ENCODE data around the gene ANAPC2.

Gene ANAPC2

DNA sequence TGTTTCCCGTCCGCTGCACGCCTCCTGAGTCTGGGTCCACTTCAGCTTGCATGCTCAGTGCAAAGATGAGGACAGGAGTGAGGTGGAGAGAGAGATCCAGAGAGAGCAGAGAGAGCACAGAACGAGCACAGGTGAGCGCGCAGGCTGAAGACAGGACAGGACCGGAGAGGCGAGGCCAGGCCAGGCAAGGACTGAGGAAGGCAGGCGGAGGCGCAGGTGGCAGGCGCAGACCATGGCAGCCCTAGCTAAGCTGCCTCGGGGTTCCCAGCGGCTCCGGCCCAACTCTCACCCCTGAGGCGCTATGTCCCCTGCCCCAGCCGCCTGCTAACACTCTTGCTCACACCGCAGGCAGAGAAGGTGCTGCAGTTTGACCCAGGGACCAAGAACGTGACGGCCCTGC lies 39.7 kb downstream of the ANAPC2 start:
- Histone ChIP-seq H3K27me3 (replicated peaks) (no peaks in the 10 kb centered on the region), H3K4me3 (ENCODE audit: low read depth, low read length) (no peak overlapping the region), H3K27ac (no peak overlapping the region), H3K36me3 (replicated peaks) (no peaks in the 10 kb centered on the region)
- DNase-seq = no peak
- in situ Hi-C loops (cut with HindIII; ENCODE audit: low pct_ligation_motif_present, low sequenced_read_pairs) = no loop called here
- TF ChIP-seq, protein P1, sequence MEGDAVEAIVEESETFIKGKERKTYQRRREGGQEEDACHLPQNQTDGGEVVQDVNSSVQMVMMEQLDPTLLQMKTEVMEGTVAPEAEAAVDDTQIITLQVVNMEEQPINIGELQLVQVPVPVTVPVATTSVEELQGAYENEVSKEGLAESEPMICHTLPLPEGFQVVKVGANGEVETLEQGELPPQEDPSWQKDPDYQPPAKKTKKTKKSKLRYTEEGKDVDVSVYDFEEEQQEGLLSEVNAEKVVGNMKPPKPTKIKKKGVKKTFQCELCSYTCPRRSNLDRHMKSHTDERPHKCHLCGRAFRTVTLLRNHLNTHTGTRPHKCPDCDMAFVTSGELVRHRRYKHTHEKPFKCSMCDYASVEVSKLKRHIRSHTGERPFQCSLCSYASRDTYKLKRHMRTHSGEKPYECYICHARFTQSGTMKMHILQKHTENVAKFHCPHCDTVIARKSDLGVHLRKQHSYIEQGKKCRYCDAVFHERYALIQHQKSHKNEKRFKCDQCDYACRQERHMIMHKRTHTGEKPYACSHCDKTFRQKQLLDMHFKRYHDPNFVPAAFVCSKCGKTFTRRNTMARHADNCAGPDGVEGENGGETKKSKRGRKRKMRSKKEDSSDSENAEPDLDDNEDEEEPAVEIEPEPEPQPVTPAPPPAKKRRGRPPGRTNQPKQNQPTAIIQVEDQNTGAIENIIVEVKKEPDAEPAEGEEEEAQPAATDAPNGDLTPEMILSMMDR (IDR thresholded peaks at IDR 0.05; ENCODE audit: low read depth, low read length, missing control alignments) = no peak

DNA sequence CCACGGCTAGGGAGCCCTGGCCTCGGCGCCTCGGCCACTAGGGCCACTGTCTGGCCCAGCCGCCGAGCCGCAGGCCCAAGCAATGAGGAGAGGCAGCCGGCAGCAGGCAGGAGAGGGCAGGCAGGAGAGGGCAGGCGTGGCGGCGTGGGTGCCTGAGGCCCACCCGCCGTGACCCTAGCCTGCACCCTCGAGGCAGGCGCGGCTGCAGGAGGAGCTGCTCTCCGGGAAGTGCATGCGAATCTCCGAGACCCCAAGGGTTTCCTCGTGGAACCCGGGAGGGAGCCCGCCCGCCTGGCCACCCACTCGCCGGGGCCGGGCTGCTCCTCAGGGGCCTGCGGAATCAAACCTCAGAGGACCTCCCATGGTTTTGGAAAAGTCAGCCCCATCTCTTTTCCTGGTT lies 40.1 kb downstream of the ANAPC2 start:
- in situ Hi-C loops (cut with HindIII; ENCODE audit: low pct_ligation_motif_present, low sequenced_read_pairs) = no loop called here
- TF ChIP-seq, protein P1 (IDR thresholded peaks at IDR 0.05; ENCODE audit: low read depth, low read length, missing control alignments) = no peak
- Histone ChIP-seq H3K27me3 (replicated peaks) (no peaks in the 10 kb centered on the region), H3K4me3 (ENCODE audit: low read depth, low read length) (no peak overlapping the region), H3K36me3 (replicated peaks) (no peaks in the 10 kb centered on the region), H3K27ac (no peak overlapping the region)
- no peak for DNase-seq

DNA sequence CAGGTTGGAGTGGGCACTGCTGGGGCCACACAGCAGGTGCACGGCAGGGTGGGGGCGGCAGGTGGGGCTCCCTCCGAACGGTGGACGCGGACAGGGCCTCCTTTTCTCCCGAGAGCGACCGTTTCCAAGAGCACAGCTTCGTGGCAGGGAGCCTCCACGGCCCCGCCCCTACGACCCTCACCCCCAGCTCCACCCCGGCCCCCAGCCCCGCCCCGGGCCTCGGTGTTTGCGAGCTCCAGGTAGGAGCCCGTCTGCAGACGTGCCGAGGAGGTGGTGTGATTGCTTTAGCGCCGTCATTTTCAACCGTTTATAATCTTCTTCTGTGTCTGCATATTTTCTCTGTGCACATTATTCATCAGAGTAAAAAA lies 40.6 kb downstream of the ANAPC2 start:
- H3K27me3 ChIP-seq (replicated peaks) = no peaks in the 10 kb centered on the region
- no peak overlapping the region for H3K27ac ChIP-seq
- no peak for DNase-seq
- TF ChIP-seq, protein P1 (IDR thresholded peaks at IDR 0.05; ENCODE audit: low read depth, low read length, missing control alignments) = no peak
- H3K36me3 ChIP-seq (replicated peaks) = no peaks in the 10 kb centered on the region
- no peak overlapping the region for H3K4me3 ChIP-seq (ENCODE audit: low read depth, low read length)
- in situ Hi-C loops (cut with HindIII; ENCODE audit: low pct_ligation_motif_present, low sequenced_read_pairs) = no loop called here

DNA sequence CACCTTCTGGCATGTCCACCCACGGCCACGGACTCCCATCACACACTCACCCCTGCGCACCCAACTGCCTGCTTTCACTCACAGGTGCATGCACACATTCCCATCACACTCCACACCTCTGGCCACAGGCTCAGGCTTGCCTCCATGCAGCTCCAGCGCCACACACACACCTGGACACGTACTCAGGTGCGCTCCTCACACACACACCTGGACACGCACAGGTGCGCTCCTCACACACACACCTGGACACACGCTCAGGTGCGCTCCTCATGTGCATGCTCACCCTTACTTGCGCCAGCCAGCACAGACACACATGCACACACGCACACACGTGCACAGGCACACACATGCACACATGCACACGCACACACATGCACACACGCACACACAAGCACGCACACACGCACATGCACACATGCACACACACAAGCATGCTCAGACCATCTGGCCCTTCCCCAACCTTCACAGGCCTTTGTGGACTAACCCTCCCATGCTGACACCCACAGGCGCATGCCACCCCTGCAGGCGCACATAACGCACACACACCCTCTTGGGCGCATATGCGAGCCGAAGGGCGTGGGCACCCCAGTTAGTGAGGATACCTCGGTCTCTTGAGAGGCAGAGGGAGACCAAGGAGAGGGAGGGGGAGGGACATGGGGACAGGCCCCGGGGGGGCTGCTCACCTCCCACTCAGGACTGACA lies 41.1 kb downstream of the ANAPC2 start:
- no peaks in the 10 kb centered on the region for H3K36me3 ChIP-seq (replicated peaks)
- H3K27ac ChIP-seq = no peak overlapping the region
- H3K4me3 ChIP-seq (ENCODE audit: low read depth, low read length) = no peak overlapping the region
- no peak for DNase-seq
- TF ChIP-seq, protein P1 (IDR thresholded peaks at IDR 0.05; ENCODE audit: low read depth, low read length, missing control alignments) = no peak
- in situ Hi-C loops (cut with HindIII; ENCODE audit: low pct_ligation_motif_present, low sequenced_read_pairs) = no loop called here
- no peaks in the 10 kb centered on the region for H3K27me3 ChIP-seq (replicated peaks)

DNA sequence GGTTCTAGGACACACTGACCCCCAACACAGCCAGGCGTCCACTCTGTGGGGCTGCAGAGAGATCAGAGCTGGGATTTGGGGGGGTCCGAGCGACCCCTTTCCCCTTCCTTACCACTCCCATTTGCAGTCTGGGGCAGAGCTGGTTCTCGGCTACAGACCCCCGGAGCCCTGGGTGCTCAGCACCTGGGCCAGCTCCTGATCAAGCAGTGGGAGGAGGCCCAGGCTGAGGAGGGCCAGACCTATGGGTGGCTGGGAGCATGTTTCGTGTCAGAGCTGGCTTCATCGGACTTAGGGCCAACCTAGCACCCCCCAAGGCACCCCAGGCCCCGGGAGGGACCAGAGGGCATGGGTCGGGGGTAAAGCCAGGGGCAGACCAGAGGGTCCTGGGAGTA lies 41.8 kb downstream of the ANAPC2 start:
- Histone ChIP-seq H3K36me3 (replicated peaks) (no peaks in the 10 kb centered on the region), H3K27me3 (replicated peaks) (no peaks in the 10 kb centered on the region), H3K27ac (no peak overlapping the region), H3K4me3 (ENCODE audit: low read depth, low read length) (no peak overlapping the region)
- in situ Hi-C loops (cut with HindIII; ENCODE audit: low pct_ligation_motif_present, low sequenced_read_pairs) = no loop called here
- TF ChIP-seq, protein P1 (IDR thresholded peaks at IDR 0.05; ENCODE audit: low read depth, low read length, missing control alignments) = no peak
- DNase-seq = no peak

All from brain microvascular endothelial cell (primary cell).